ENCODE data around the gene PJA2.

- TF ChIP-seq JUN (IDR thresholded peaks at IDR 0.05; ENCODE audit: low read depth, low read length) (no peak), POU5F1 (IDR thresholded peaks at IDR 0.05; ENCODE audit: low read depth, low read length) (no peak), EP300 (IDR thresholded peaks at IDR 0.05; ENCODE audit: borderline replicate concordance in 1 of 2, low read depth in 2 of 2, low read length in 2 of 2) (no peak), CTCF (IDR thresholded peaks at IDR 0.05; ENCODE audit: control extremely low read depth in 1 of 3, insufficient read depth in 1 of 3, low read depth in 1 of 3, low read length in 3 of 3) (no peak), SAP30 (IDR thresholded peaks at IDR 0.05; ENCODE audit: insufficient read depth, insufficient replicate concordance, low read length) (no peak), TCF12 (IDR thresholded peaks at IDR 0.05; ENCODE audit: low read depth, low read length) (no peak), SP1 (IDR thresholded peaks at IDR 0.05; ENCODE audit: low read depth, low read length) (no peak), SIRT6 (IDR thresholded peaks at IDR 0.05; ENCODE audit: low read length) (no peak), KDM1A (IDR thresholded peaks at IDR 0.05; ENCODE audit: borderline replicate concordance, low read length) (no peak), SRF (IDR thresholded peaks at IDR 0.05; ENCODE audit: low read depth, low read length) (no peak), GABPA (IDR thresholded peaks at IDR 0.05; ENCODE audit: borderline replicate concordance, insufficient read depth, low read length) (no peak), PHF8 (conservative IDR thresholded peaks at IDR 0.05; ENCODE audit: low read depth, low read length) (no peak)
These were observed 12.8 kb downstream of the PJA2 start for GRCh38 chr5:109396965-109397364.

Measured in H1 (cell line).